ENCODE results near the gene RNASE4. TPM values are rescaled to one million over a fixed set of nuclear protein-coding genes. Genes with fewer than 3 reads are reported as not detected.

RNASE4 gene
- total and polyA plus RNA-seq, 2 experiments from 2014 or later = 0.29 to 2.0 TPM

DNA sequence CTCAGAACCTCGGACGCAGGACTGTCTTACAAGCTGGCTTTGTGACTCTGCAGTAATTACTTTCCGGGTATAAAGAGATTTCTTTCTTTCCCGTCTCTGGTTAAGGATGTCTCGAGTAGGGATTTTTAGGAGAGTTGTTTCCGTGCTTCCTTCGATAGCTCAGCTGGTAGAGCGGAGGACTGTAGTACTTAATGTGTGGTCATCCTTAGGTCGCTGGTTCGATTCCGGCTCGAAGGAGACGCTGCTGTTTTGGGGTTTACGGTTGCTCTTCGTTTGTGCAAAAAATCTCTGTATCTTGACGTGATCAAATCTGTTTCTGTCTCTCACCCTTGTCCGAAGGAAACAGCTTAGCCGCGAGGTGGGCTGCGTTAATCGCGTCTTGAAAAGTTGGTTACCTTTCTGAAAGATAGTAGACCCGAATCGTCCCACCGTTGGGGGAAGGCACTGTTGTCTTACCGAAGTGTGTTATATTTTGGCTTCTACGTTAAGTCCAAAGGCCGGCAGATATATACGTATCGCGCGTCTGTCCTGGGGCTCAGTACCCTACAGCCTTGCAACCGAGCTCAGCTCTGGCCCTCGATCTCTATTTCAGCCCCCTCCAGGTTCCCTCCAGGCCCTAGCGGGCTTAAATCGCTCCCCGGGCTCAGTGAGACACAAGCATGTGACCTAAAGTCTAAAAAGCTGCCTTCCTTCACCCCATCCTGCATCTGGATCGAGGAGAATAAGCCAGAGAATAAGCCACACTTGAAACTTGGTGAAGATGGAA is 1.1 kb upstream of the RNASE4 start (continued):
- peak; percentile 45; the same call in 1 of the 2 replicates for TF ChIP-seq ETS1 (IDR thresholded peaks at IDR 0.05)
- TF ChIP-seq REST (IDR thresholded peaks at IDR 0.05; ENCODE audit: unreplicated experiment) = no peak
- peak; percentile 38; the same call in 1 of the 2 replicates for TF ChIP-seq CREB1 (CRISPR knock-in tag; IDR thresholded peaks at IDR 0.05; ENCODE audit: low read depth)
- TF ChIP-seq JUNB (IDR thresholded peaks at IDR 0.05; ENCODE audit: unreplicated experiment) = no peak
- no peak for TF ChIP-seq NANOG (IDR thresholded peaks at IDR 0.05; ENCODE audit: borderline replicate concordance)
- no peak for TF ChIP-seq EZH2phosphoT487 (IDR thresholded peaks at IDR 0.05; ENCODE audit: unreplicated experiment)
- TF ChIP-seq, protein P1, sequence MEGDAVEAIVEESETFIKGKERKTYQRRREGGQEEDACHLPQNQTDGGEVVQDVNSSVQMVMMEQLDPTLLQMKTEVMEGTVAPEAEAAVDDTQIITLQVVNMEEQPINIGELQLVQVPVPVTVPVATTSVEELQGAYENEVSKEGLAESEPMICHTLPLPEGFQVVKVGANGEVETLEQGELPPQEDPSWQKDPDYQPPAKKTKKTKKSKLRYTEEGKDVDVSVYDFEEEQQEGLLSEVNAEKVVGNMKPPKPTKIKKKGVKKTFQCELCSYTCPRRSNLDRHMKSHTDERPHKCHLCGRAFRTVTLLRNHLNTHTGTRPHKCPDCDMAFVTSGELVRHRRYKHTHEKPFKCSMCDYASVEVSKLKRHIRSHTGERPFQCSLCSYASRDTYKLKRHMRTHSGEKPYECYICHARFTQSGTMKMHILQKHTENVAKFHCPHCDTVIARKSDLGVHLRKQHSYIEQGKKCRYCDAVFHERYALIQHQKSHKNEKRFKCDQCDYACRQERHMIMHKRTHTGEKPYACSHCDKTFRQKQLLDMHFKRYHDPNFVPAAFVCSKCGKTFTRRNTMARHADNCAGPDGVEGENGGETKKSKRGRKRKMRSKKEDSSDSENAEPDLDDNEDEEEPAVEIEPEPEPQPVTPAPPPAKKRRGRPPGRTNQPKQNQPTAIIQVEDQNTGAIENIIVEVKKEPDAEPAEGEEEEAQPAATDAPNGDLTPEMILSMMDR (conservative IDR thresholded peaks at IDR 0.05; ENCODE audit: low read depth in 2 of 2) = no peak
- TF ChIP-seq POLR2AphosphoS5 (IDR thresholded peaks at IDR 0.05; ENCODE audit: low read depth) = no peak; the same call in 1 of the 2 replicates
- no peak for TF ChIP-seq ZNF331 (CRISPR knock-in tag; IDR thresholded peaks at IDR 0.05; ENCODE audit: low read depth)
- TF ChIP-seq STAT1 (IDR thresholded peaks at IDR 0.05; ENCODE audit: unreplicated experiment) = no peak
- no peak for TF ChIP-seq EZH2 (IDR thresholded peaks at IDR 0.05; ENCODE audit: low read depth, unreplicated experiment)
- peak; percentile 64; the same call in 1 of the 2 replicates for TF ChIP-seq ZNF114 (CRISPR knock-in tag; IDR thresholded peaks at IDR 0.05)
